HuH-7.5 (cell line): Measurements from ENCODE around the gene LGALS12.
"Not testable (repeated sequence)": the region's sequence is repeated elsewhere in the genome, so short reads cannot be mapped to it uniquely, and the experiment has no call there.

Experiments used
- DNase-seq: peaks from one replicate; pipeline ENCODE4 v3.0.0; 2011; ENCODE audit warnings: low spot score

The LGALS12 gene

GRCh38 chr11:63532799-63533475, 27.1 kb downstream of the LGALS12 start:
- DNase-seq: no peak

- DNase-seq: no peak
Observed at GRCh38 chr11:63534076-63534475, 28.2 kb downstream of the LGALS12 start.

- no peak for DNase-seq
Observed at GRCh38 chr11:63534895-63535461, 29.1 kb downstream of the LGALS12 start.

GRCh38 chr11:63535734-63536133, 29.9 kb downstream of the LGALS12 start:
- no peak for DNase-seq

GRCh38 chr11:63536669-63537292, 30.9 kb downstream of the LGALS12 start, which contains the start of gene PLAAT4:
TSS of gene PLAAT4 (plus strand) at chr11:63536808. CDS start at chr11:63536869, 61 bp downstream.
- no peak for DNase-seq

GRCh38 chr11:63537293-63538101, 31.6 kb downstream of the LGALS12 start:
- no peak for DNase-seq

GRCh38 chr11:63542506-63542905, 36.6 kb downstream of the LGALS12 start:
- DNase-seq: not testable (repeated sequence)

- DNase-seq: no peak
Observed at GRCh38 chr11:63543711-63544110, 37.8 kb downstream of the LGALS12 start.

GRCh38 chr11:63547061-63547460, 41.2 kb downstream of the LGALS12 start:
- DNase-seq: no peak

- no peak for DNase-seq
Observed at GRCh38 chr11:63548178-63548577, 42.3 kb downstream of the LGALS12 start.

GRCh38 chr11:63549411-63549810, 43.5 kb downstream of the LGALS12 start:
- DNase-seq: no peak

- DNase-seq: not testable (repeated sequence)
Observed at GRCh38 chr11:63550156-63550700, 44.3 kb downstream of the LGALS12 start.

- no peak for DNase-seq
Observed at GRCh38 chr11:63551091-63551888, 45.4 kb downstream of the LGALS12 start.

GRCh38 chr11:63551889-63552266, 46.0 kb downstream of the LGALS12 start:
- no peak for DNase-seq

GRCh38 chr11:63552921-63553320, 47.0 kb downstream of the LGALS12 start:
- no peak for DNase-seq

- DNase-seq: no peak
Observed at GRCh38 chr11:63553759-63554158, 47.9 kb downstream of the LGALS12 start.

- no peak for DNase-seq
Observed at GRCh38 chr11:63554877-63555223, 49.0 kb downstream of the LGALS12 start.

GRCh38 chr11:63556404-63557013, 50.6 kb downstream of the LGALS12 start:
- DNase-seq: no peak

GRCh38 chr11:63557570-63557969, 51.7 kb downstream of the LGALS12 start:
- DNase-seq: no peak

- DNase-seq: peak; percentile 59
Observed at GRCh38 chr11:63558459-63559157, 52.7 kb downstream of the LGALS12 start.
